ENCODE results near the gene APBB2.
A peak's percentile ranks its signal among the peaks of the same experiment; 100 is the strongest.

Gene APBB2

DNA sequence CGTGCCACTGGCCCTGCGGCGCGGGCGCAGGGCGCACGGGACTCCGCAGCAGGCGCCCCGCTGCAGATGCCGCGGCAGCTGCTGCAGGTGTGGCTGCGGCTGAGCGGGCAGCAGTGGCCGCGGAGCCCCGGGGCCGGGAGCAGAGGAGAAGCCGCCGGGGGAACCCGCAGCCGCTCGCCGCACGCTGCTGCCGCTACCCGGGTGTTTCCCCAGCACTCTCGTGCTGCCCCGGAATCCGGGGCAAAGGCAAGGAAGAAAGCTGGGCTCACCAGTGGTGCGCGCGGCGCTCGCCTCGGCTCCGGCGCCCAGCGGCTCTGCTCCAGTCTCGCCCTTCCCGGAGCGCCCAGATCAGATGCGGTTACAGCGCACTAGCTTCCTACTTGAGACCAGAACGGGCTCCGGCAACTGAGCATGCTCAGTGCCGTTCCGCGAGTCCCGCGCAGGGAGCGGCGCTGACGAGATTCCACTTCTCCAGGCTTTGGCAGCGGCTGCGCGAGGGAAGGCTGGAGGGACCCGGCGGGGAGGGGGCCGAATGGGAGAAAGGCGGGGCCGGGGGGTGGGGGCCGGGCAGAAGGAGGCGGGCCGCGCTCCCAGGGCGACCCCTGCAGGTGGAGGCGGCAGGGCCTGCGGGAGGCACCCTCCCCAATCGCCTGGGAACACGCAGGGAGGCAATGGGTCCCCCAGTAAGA, at the start of gene APBB2:
Gene APBB2 (minus strand): TSS at position 407 of the 689 bp plus-strand sequence. CDS start 181,288 bp downstream, outside the sequence.
- peak; percentile 98 for DNase-seq

DNA sequence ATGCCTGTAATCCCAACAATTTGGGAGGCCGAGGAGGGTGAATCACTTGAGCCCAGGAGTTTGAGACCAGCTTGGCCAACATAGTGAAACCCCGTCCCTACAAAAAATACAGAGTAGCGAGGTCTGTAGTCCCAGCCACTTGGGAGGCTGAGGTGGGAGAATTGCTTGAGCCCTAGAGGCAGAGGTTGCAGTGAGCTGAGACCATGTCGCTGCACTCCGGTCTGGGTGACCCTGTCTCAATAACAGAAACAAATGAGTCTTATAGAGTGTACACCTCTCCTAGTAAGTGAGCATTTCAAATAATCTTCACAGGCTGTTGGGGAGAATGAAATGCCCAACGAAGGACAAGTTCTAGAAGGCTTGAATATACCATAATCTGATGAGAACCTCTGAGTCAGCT, 47.9 kb upstream of the APBB2 start:
- DNase-seq: no peak

DNA sequence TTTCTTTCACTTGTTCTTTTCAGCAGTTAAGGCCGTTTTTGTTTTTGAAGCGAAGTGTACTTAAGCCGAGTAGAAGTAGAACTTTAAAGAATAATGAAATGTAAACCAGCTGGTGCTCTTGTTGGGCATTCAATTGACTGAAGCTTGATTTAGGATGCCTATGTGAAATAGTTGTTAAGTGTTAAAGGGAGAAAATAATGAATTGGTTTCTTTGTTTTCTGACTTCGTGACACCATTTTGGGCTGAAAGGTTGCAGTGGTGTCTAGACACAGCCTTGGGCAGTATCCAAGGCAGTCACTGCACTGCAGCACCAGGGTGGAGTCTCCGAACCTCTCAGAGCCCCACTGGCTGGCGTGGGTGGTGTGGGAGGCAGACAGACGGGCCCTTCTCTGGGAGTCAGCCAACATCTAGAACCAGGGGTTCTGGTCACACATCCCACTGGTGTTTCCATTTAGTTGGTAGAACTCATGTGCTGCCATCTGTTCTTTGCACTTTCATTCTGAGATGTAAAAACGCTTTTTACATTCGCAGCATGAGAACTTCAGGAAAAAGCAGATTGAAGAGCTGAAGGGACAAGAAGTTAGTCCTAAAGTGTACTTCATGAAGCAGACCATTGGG, 45.9 kb upstream of the APBB2 start:
- no peak for DNase-seq

DNA sequence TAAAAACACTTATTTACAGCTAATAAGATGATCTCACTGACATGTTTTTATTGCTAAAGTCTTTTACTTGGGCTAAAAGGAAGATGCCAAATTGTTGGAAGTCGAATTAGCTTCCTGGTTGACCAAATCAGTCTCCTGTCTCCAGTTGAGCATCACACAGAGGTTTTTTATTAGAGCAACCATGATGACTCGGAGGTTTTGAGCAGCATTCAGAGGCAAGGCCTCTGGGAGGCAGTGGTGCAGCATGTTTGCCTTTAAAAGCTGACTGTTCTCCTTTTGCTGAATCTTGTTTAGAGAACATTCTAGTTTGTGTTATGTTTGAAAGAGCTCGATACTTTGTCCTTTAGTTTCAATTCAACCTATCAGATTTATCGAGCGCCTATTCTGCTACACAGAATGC, 44.4 kb upstream of the APBB2 start:
- peak; percentile 73 for DNase-seq

DNA sequence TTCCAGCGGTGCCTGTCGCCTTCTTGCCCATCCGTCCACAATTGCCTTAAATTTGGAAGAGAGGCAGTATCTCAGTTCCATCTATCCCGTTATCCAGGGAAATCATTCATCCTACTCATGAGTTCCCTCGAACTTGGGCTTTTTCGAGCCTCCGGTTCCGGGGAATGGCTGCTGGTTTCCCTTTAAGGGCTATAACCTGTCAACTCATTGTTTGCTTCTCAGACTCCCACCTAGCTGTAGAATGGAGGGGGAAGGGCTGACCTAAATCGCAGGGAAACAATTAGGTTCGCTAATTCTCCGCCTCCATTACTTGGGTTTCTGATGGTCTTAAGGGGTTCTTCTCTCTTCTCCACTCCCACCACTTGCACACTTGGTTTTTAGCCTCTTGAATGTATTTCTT, 43.6 kb upstream of the APBB2 start:
- DNase-seq: no peak

DNA sequence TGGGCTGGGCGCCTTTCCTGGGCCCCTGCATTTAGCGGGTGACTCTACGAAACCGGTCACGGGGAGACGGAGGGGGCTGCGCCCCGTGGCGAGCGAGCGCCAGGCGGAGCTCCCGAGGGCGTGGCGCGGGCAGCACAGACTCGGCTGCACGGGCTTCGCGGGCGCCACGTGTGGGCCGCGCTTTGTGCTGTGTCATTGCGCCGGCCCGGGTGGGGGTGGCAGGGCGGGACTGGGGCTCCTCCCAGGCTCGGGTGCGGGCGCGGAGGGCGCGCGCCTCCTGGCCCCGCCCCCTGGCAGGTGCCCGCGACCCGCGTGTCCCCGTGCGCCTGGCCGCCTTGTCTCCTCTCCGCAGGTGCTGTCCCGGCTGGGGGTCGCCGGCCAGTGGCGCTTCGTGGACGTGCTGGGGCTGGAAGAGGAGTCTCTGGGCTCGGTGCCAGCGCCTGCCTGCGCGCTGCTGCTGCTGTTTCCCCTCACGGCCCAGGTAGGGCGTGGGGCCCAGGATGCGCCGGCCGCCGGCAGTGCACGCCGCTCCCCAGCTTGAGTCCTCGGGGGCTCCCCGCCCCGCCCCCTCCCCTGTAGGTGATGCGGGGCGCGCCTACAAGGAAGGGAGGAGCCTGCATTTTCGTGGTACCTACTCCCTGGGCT, 43.0 kb upstream of the APBB2 start:
- peak; percentile 60 for DNase-seq

DNA sequence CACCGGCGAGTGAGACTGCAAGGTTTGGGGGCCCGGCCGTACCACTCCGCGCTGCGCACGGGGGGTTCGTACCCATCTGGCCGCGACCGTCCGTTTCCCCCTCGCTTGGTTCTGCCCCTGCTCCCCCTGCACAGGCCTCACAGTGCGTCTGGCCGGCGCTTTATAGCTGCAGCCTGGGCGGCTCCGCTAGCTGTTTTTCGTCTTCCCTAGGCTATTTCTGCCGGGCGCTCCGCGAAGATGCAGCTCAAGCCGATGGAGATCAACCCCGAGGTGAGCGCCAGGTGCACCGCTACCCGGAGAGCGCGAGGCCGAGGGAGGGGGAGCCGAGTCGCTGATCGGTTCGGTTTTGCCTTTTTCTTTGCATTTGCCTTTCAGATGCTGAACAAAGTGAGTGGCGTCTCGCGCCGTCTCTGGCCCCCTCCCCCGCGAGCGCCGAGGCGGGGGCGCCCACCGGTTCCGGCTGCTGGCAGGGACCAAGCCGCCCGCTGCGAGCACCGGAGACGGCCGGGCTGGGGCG, 42.5 kb upstream of the APBB2 start, which contains the start of gene UCHL1:
Gene UCHL1 (plus strand): TSS at position 189 of the 517 bp plus-strand sequence. CDS start 49 bp downstream, at position 238.
- DNase-seq: peak; percentile 89

DNA sequence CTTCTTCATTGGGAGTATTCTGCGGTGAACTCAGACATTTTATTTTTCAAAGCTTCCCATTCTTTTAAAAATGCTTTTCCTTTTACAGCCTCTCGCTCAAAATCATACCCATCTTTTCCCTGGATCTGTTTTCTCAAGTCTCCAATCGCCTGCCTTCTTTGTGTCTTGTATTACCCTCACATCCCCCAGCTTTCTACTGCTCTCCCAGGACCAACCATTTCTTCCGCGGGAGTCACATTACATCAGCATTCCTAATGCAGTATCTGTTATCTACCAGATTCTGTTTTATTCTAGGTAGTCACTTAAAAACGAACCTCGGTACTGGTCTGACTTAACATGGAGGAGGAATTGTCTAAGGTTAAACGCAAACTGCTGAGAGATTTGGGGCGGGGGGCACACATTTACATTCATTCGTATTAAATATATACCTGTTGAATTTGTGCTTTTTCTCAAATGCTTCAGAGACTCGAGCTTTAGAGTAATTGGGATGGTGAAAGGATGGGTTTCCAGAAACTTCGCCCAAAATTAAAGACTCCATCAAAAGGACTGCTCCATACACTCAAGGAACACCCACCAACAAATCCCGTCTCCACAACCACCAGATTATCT, 41.9 kb upstream of the APBB2 start:
- DNase-seq: peak; percentile 32

DNA sequence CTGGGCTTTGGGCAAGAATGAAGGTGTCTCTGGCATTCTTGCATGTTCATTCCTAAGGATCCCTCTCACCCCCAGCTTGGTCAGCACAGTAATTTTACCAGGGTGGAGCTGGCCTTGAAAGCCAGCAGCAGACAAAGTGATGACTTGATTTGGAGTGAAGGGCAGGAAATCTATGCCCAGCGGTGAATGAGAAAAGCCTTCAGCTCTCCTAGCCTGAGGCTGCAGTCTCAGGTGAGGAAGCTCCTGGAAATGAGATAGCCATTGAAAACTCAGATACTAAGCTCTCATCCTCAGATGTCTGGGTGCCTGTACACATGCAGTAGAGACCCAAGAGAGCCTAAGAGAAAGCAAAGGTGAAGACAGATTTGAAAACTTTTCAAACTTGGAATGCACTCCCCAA, 31.6 kb upstream of the APBB2 start:
- no peak for DNase-seq

DNA sequence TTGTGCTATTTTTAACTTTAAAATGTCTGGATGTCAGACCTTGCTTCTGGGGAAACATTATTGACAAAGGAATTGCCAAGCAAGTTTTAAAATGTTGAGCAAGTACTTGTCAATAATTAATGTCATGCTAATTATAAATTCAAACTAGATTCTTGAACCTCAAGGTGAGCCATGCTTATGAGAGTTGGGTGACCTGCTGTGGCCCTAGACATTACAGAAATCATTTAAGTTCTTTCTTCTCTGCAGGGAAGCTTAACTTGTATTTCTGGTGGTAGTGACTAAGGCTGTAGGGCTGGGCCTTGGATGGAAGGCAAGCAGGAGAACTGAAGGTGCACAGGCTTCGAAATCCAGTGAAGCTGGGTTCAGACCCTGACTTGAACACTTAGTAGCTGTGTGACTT, 27.6 kb upstream of the APBB2 start:
- DNase-seq: no peak

DNA sequence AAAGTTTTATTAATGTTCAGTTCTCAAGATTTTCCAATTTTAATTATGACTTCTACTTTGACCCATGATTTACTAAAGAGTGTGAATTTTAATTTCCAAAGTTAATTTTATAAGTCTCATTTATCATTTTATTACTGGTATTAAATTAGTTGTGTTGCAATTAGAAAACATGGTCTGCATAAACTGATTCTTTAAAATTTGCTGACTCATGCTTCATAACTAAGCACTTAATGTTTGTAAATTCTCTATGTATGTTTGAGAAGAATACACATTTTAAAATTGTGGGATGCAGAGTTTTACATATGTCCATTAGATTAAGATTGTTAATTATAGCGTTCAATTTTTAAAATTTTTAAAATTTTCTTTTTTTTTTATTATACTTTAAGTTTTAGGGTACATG, 22.2 kb upstream of the APBB2 start:
- DNase-seq: no peak

DNA sequence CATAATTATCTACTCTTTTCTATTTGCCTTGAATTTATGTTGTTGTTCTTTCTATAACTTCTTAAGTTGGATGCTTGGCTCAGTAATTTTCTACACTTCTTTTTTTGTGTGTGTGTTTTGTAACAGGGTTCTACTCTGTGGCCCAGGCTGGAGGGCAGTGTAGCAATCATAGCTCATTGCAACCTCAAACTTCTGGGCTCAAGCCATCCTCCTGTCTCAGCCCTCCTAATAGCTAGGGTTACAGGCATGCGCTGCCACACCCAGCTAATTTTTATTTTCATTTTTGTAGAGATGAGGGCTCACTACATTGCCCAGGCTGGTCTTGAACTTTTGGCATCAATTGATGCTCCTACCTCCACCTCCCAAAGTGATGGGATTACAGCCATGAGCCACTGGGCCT, 21.7 kb upstream of the APBB2 start:
- DNase-seq: no peak

DNA sequence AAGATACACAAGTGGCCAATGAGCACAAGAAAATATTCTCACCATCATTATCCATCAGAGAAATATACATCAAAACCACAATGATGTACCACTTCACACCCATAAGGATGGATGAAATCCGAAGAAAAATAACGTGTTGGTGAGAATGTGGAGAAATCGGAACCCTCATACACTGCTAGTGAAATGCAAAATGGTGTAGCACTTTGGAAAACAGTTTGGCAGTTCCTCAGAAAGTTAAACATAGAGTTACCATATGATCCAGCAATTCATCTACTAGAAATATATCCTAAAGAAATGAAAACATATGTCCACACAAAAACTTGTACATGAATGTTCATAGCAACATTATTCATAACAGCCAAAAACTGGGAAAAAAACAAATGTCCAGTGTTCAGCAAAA, 18.5 kb upstream of the APBB2 start:
- DNase-seq: no peak

DNA sequence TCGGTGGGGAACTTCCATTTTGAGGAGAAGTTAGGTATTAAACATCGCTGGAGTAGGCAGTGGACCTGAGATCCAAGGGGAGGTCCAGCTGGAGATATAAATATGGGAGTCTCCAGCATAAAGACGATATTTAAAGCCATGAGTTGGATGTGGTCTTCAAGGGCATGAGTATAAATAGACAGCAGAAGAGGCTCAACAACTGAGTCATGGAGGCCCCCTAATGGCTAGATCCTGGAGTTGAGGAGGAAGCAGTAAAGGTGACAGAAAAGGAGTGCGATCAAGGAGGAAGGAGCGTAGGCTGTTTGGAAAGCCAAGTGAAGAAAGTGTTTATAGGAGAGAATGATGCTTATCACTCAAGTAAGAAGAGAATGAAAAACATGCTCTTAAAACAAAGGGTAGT, 18.1 kb upstream of the APBB2 start:
- no peak for DNase-seq

DNA sequence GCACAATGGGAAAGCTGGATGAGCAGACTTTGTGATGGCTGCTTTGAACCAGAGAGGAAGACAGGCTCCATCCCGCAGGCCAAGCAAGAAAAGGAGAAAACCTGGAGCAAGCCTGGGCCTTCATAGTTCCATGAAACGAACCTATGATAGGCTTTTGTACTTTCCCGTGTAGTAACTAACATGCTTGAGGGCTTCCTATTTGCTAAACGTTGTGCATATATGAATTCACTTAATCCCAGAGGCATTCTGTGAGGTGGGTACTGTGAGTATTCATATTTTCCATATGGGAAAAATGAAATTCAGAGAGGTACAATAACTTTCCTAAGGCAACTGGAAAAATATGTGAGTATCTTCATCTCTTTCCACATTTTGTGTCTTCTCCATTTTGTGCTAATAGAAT, 13.6 kb upstream of the APBB2 start:
- no peak for DNase-seq

DNA sequence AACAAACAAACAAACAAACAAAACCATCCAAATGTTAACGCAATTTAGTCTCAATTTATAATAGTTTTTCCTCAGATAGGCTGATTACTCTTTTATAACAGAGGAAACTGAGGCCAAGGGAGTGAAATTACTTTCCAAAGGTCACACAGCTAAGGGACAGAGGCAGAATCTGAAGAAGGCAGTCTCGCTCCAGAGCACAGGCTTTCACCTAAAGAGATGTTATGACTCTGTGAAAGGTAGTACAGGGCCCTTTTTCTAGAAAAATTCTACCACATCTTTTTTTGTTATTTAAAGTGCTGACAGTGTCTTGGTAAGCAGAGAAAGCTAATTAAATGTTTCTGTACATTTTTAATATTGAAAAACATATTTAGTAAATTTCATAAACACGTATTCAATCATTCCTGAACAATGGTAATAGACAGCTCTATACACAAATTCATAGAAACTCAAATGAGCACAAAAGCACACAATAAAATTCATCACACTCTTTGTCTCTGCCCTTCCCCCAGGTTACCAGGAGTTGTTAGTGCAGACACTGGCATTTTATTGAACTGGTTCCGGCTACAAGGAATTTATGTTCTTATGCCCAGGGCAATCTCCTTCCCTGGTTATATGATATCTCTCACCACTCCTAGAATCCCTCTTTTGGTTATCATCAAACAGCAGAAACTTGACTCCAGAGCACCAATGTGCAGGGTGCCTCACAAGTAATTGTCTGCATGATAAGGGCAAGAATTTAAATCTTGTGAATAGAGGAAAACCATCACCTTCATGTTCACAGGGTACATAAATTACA, 7.7 kb upstream of the APBB2 start:
- DNase-seq: no peak

DNA sequence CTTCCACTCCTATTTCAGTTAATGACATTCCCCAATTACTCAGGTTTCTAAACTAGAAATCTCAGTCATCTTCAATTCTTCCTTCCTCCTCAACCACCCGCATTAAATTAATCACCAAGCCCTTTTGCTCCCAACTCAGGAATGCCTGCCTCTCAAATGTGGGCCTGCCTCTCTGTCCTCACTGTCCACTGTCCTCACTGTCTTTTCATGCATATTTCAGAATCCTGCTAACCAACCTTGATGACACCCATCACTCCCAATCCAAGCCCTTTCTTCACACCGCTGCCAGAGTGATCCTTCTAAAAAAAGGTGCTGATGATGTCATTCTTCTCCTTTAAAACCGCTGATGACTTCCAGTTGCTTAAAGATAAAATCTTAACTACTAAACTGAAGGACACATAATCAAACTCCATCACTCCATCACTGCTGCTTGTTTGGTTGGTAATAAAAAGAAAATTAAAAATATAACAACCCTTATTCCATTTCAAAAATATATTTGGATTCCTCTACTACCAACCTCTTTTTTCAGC, 5.1 kb upstream of the APBB2 start:
- no peak for DNase-seq

DNA sequence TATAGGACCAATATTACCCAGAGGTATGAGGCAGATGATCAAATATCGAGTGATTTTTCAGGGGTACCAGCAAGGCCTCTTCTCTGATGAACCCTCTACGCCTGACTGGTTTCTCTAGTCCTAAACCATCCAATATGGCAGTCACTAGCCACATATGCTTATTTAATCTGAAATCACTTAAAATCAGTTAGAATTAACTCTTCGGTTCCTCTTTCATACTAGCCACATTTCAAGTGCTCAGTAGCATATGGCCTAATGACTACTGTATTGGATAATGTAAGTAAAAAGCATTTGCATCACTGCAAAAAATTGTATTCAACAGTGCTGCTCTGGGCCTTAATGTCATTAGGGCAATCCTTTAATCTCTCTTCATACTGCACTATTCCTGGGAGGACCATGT, 4.4 kb upstream of the APBB2 start:
- no peak for DNase-seq

DNA sequence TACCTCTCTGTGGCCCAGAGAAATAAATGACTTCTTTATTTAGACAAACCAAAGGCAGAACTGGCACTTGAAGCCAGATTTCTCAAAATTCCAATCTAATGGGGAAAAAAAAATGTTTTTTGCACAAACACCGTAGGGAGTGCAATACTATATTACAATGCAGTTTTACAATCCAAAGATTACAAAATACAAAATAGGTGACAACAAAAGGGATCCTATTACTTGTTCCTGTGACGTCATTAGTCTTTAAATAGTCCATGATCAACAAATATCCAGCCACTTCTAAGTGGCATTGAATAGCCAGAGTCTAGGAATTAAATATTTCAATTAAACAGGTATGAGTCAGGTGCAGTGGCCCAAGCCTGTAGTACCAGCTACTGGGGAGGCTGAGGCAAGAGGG, 3.0 kb upstream of the APBB2 start:
- DNase-seq: no peak

DNA sequence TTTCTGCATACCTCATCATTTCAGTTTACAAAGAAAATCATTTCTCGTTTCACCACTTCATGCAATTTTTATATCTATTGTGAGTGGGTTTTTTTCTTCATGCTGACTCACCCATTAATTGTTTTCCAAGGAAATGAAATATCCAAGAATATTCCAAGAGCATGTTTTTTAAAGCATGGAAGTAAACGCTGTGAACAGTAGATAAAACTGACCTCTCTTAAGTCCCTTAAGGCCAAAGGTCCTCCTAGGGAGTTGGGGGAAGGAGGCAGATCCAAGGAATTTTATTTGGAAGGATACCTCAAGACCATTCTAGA, 2.6 kb upstream of the APBB2 start:
- DNase-seq: no peak

DNA sequence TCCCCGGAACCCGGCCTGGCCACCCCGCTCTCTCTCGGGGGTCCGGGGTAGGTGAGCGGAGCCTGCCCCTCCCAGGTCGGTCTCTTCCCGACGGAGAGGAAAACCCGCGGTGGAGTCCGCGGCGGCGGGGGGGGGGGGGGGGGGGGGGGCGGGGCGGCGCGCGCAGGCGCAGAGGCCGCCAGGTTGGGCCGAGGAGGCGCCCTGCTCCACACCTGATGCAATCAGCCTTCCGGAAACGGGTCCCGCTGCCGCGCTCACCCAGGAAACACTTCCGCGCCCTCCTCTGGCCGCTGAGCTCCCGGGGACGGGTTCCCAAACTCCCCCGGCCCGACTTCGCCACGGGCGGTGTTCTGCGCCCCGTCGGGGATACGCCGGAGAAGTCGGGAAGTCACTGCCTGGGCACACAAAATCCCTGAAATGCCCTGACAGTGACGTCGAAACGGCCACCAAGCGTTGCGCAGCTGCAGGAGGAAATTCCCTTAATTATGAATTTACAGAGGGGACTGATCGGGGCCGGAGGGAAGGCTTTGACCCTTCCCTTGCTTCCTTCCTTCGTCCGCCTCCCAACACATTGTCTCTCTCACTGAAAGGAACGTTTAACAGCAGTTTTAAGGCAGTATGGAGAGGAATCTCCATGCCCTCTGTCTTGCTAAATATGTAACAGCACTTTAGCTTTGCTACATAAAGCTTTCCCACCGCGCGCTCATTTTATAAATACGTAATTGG, 2.1 kb upstream of the APBB2 start:
- peak; percentile 82 for DNase-seq

DNA sequence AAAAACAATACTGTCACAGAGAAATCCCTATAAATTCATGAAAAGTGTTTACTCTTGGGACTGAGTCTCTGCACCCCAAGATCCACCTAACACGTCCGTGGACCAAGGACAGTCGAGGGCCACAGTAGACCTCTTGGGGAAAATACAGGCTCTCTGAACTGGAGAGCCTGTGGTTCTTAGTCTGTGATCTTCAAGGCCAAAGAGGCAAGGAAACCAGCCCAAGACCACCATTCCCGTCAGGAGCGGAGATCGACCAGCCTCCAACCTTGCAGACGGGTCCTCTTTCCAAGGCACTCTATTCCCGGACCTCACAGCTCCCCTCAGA, 1.6 kb upstream of the APBB2 start:
- no peak for DNase-seq

Measured in EL (cell line).